PC-3 (cell line): Measurements from ENCODE around the gene KCNC2. TPM values are rescaled to one million over a fixed set of nuclear protein-coding genes. Genes with fewer than 3 reads are reported as not detected.
A peak's percentile ranks its signal among the peaks of the same experiment; 100 is the strongest.

Experiments used
- ATAC-seq: fragments of 200-7000 bp; cut with Tn5 transposase; 2 replicates; pipeline ENCODE4 v1.9.1; 2020; ENCODE audit warnings: mild to moderate bottlenecking, moderate library complexity
- BruUV-seq: library from RNA; stranded (reverse); fragments of 400-500 nt; replicated peaks from 2 replicates; lab custom pipeline; 2021; lab: Mats Ljungman, UMichigan
- CTCF ChIA-PET: fragments of 300-600 bp; sonication (Branson Sonifier 250); formaldehyde crosslinking; loops from one replicate; lab custom pipeline; 2022; ENCODE audit warnings: antibody characterized with exemption; lab: Charles Lee
- POLR2A ChIA-PET: fragments of 300-600 bp; sonication (Branson Sonifier 250); formaldehyde crosslinking; loops from one replicate; lab custom pipeline; 2022; ENCODE audit warnings: antibody characterized with exemption; ENCODE audit not compliant: unreplicated experiment; lab: Charles Lee
- DNase-seq: peaks from one replicate; pipeline ENCODE4 v3.0.0-alpha.2; 2015
- H2AFZ ChIP-seq: fragments of 300-600 bp; sonication (generic); 2 replicates; pipeline ENCODE4 v1.6.0; 2016; ENCODE audit warnings: antibody characterized with exemption, low read length
- H3F3A ChIP-seq: fragments of 300-600 bp; sonication (generic); one replicate; pipeline ENCODE4 v1.6.0; 2017; ENCODE audit warnings: antibody characterized with exemption, low read length, control low read depth, mild to moderate bottlenecking; ENCODE audit not compliant: unreplicated experiment
- H3K27ac ChIP-seq: fragments of 300-600 bp; sonication (generic); 2 replicates; pipeline ENCODE4 v1.5.1; 2016; ENCODE audit warnings: mild to moderate bottlenecking, low read length
- H3K27me3 ChIP-seq: fragments of 300-600 bp; sonication (generic); 2 replicates; pipeline ENCODE4 v1.6.1; 2016; ENCODE audit warnings: low read length, mixed read lengths
- H3K36me3 ChIP-seq: fragments of 300-600 bp; sonication (generic); 2 replicates; pipeline ENCODE4 v1.6.1; 2016; ENCODE audit warnings: low read depth, mixed run types, low read length, mixed read lengths
- H3K4me1 ChIP-seq: fragments of 300-600 bp; sonication (generic); 2 replicates; pipeline ENCODE4 v1.5.1; 2016; ENCODE audit warnings: low read length; ENCODE audit not compliant: insufficient read depth
- H3K4me2 ChIP-seq: fragments of 300-600 bp; sonication (generic); 2 replicates; pipeline ENCODE4 v1.6.0; 2016; ENCODE audit warnings: low read length
- H3K4me3 ChIP-seq: fragments of 300-600 bp; sonication (generic); 2 replicates; pipeline ENCODE4 v1.5.1; 2016; ENCODE audit warnings: mild to moderate bottlenecking, low read length, mixed read lengths
- H3K79me2 ChIP-seq: fragments of 300-600 bp; sonication (generic); 2 replicates; pipeline ENCODE4 v1.6.1; 2017; ENCODE audit warnings: low read length, mixed read lengths
- H3K9ac ChIP-seq: fragments of 300-600 bp; sonication (generic); 2 replicates; pipeline ENCODE4 v1.6.0; 2016; ENCODE audit warnings: mild to moderate bottlenecking, low read length
- H3K9me2 ChIP-seq: fragments of 300-600 bp; sonication (generic); replicated peaks from 2 replicates; pipeline ENCODE4 v1.6.1; 2016; ENCODE audit warnings: mixed run types, low read length, mixed read lengths
- H3K9me3 ChIP-seq: fragments of 300-600 bp; sonication (generic); 2 replicates; pipeline ENCODE4 v1.6.1; 2016; ENCODE audit warnings: low read length, mixed read lengths
- H4K20me1 ChIP-seq: fragments of 300-600 bp; sonication (generic); 2 replicates; pipeline ENCODE4 v1.6.1; 2016; ENCODE audit warnings: low read length, mixed read lengths
- CTCF ChIP-seq: fragments of 300-600 bp; sonication (generic); conservative IDR thresholded peaks from 2 replicates; pipeline ENCODE4 v1.5.1; 2017; ENCODE audit warnings: antibody characterized with exemption, low read depth, mild to moderate bottlenecking, low read length
- EZH2 ChIP-seq: fragments of 300-600 bp; sonication (generic); IDR thresholded peaks from one replicate; pipeline ENCODE4 v1.6.1; 2017; ENCODE audit warnings: antibody characterized with exemption, mild to moderate bottlenecking, low read length; ENCODE audit not compliant: unreplicated experiment
- EZH2phosphoT487 ChIP-seq: fragments of 300-600 bp; sonication (generic); IDR thresholded peaks from 2 replicates; pipeline ENCODE4 v1.6.1; 2018; ENCODE audit warnings: mild to moderate bottlenecking, antibody characterized with exemption, low read length, borderline replicate concordance
- intact Hi-C: fragments of 100-400 bp; cut with micrococcal nuclease; formaldehyde crosslinking; loops from 2 replicates; pipeline ENCODE4 v1.9.0; 2023
- total RNA-seq: library from RNA; depleted of rRNA; stranded (reverse); fragments of >200 nt; gene quantifications from 2 replicates; pipeline ENCODE4 v1.2.3, GENCODE V29; 2014

The KCNC2 gene
- total RNA-seq, 1 experiment from 2014 or later: not detected

GRCh38 chr12:75207338-75208083 is 2.1 kb downstream of the KCNC2 start:
- H4K20me1 ChIP-seq: no peaks in the 10 kb centered on the region
- TF ChIP-seq CTCF (no peak), EZH2 (no peak), EZH2phosphoT487 (no peak)
- no peak for ATAC-seq
- no peaks in the 10 kb centered on the region for H3K79me2 ChIP-seq
- no peak overlapping the region for H3K27ac ChIP-seq
- intact Hi-C loops: no loop called here
- H3K4me3 ChIP-seq: no peak overlapping the region
- no peaks in the 10 kb centered on the region for H3K4me1 ChIP-seq
- BruUV-seq: no TSS peak
- POLR2A ChIA-PET: no interaction called here
- H3K9ac ChIP-seq: no peak overlapping the region
- H3K27me3 ChIP-seq: no peaks in the 10 kb centered on the region
- no peak for DNase-seq
- H3F3A ChIP-seq: no peaks in the 10 kb centered on the region
- H2AFZ ChIP-seq: no peak overlapping the region
- H3K9me2 ChIP-seq: no peaks in the 10 kb centered on the region
- H3K4me2 ChIP-seq: no peak overlapping the region
- CTCF ChIA-PET: no interaction called here
- no peaks in the 10 kb centered on the region for H3K9me3 ChIP-seq
- no peaks in the 10 kb centered on the region for H3K36me3 ChIP-seq

- intact Hi-C loops: no loop called here
- ChIA-PET POLR2A (no interaction called here), CTCF (interaction anchor here (0.7 kb wide), 1 partner anchor 16 kb away, joined by 11 read pairs; no protein-coding TSS in a partner anchor)
- no peaks in the 10 kb centered on the region for H4K20me1 ChIP-seq
- no peak overlapping the region for H2AFZ ChIP-seq
- H3K27me3 ChIP-seq: no peaks in the 10 kb centered on the region
- ATAC-seq (no peak), DNase-seq (no peak)
- no peaks in the 10 kb centered on the region for H3F3A ChIP-seq
- no peaks in the 10 kb centered on the region for H3K36me3 ChIP-seq
- H3K79me2 ChIP-seq: no peaks in the 10 kb centered on the region
- no peaks in the 10 kb centered on the region for H3K9me3 ChIP-seq
- TF ChIP-seq CTCF (no peak), EZH2phosphoT487 (no peak), EZH2 (no peak)
- no peaks in the 10 kb centered on the region for H3K9me2 ChIP-seq
- no peak overlapping the region for H3K27ac ChIP-seq
- no peak overlapping the region for H3K4me2 ChIP-seq
- no peaks in the 10 kb centered on the region for H3K4me1 ChIP-seq
- no peak overlapping the region for H3K4me3 ChIP-seq
- BruUV-seq: no TSS peak
- no peak overlapping the region for H3K9ac ChIP-seq
Observed at GRCh38 chr12:75205558-75205957, 4.1 kb downstream of the KCNC2 start.

GRCh38 chr12:75196865-75197264 is 12.8 kb downstream of the KCNC2 start:
- no peak overlapping the region for H3K9ac ChIP-seq
- no peak overlapping the region for H3K27ac ChIP-seq
- no peaks in the 10 kb centered on the region for H3F3A ChIP-seq
- ATAC-seq (peak; percentile 93), DNase-seq (peak; percentile 92)
- intact Hi-C loops: loop anchor here (2.0 kb wide), 1 partner anchor 40 kb away; no protein-coding TSS in a partner anchor
- CTCF ChIA-PET: no interaction called here
- no peaks in the 10 kb centered on the region for H3K9me2 ChIP-seq
- no peak overlapping the region for H3K4me3 ChIP-seq
- TF ChIP-seq EZH2phosphoT487 (no peak), CTCF (no peak), EZH2 (no peak)
- no peak overlapping the region for H2AFZ ChIP-seq
- H3K36me3 ChIP-seq: no peaks in the 10 kb centered on the region
- H3K79me2 ChIP-seq: no peaks in the 10 kb centered on the region
- no peaks in the 10 kb centered on the region for H3K27me3 ChIP-seq
- peaks cover 15% of the 10 kb centered on the region for H3K4me1 ChIP-seq
- no peaks in the 10 kb centered on the region for H3K9me3 ChIP-seq
- peak overlapping the region; percentile 24 for H3K4me2 ChIP-seq
- POLR2A ChIA-PET: no interaction called here
- H4K20me1 ChIP-seq: no peaks in the 10 kb centered on the region
- no TSS peak for BruUV-seq
